Stimulated activated CD8-positive, alpha-beta memory T cell treated with anti-CD3 and anti-CD28 coated beads, Interleukin-4, amount 100 ng/mL, for 48 hours (primary cell): ENCODE data around the gene MGAT5.

Experiments
- DNase-seq: peaks from one replicate; pipeline ENCODE4 v3.0.0-alpha.2; 2020

MGAT5 gene

GRCh38 chr2:134308474-134309385 is 54.9 kb downstream of the MGAT5 start:
- no peak for DNase-seq

- DNase-seq = no peak
These were observed 56.5 kb downstream of the MGAT5 start for GRCh38 chr2:134310107-134311079.

GRCh38 chr2:134312482-134312881 is 58.6 kb downstream of the MGAT5 start:
- no peak for DNase-seq

GRCh38 chr2:134314202-134314601 is 60.3 kb downstream of the MGAT5 start:
- DNase-seq = no peak

GRCh38 chr2:134314681-134315368 is 61.0 kb downstream of the MGAT5 start:
- DNase-seq = no peak

- no peak for DNase-seq
These were observed 61.6 kb downstream of the MGAT5 start for GRCh38 chr2:134315471-134315870.

- DNase-seq = no peak
These were observed 65.9 kb downstream of the MGAT5 start for GRCh38 chr2:134319596-134320254.

- DNase-seq = peak; percentile 36
These were observed 67.1 kb downstream of the MGAT5 start for GRCh38 chr2:134320930-134321329.

- DNase-seq = no peak
These were observed 69.9 kb downstream of the MGAT5 start for GRCh38 chr2:134323777-134324176.

GRCh38 chr2:134324430-134324829 is 70.6 kb downstream of the MGAT5 start:
- DNase-seq = no peak

- no peak for DNase-seq
These were observed 71.1 kb downstream of the MGAT5 start for GRCh38 chr2:134324947-134325346.

- DNase-seq = no peak
These were observed 71.8 kb downstream of the MGAT5 start for GRCh38 chr2:134325696-134326095.

- no peak for DNase-seq
These were observed 73.5 kb downstream of the MGAT5 start for GRCh38 chr2:134327367-134327766.

GRCh38 chr2:134331081-134331480 is 77.2 kb downstream of the MGAT5 start:
- DNase-seq = no peak

GRCh38 chr2:134333646-134334189 is 79.8 kb downstream of the MGAT5 start:
- DNase-seq = no peak

- no peak for DNase-seq
These were observed 80.9 kb downstream of the MGAT5 start for GRCh38 chr2:134334542-134335353.

GRCh38 chr2:134335601-134336000 is 81.7 kb downstream of the MGAT5 start:
- DNase-seq = no peak

- no peak for DNase-seq
These were observed 82.5 kb downstream of the MGAT5 start for GRCh38 chr2:134336352-134336751.

GRCh38 chr2:134336921-134337320 is 83.0 kb downstream of the MGAT5 start:
- no peak for DNase-seq

GRCh38 chr2:134337631-134338030 is 83.8 kb downstream of the MGAT5 start:
- DNase-seq = no peak

- DNase-seq = no peak
These were observed 84.3 kb downstream of the MGAT5 start for GRCh38 chr2:134338208-134338607.
